ENCODE measurements around the gene PIGX.
A peak's percentile ranks its signal among the peaks of the same experiment; 100 is the strongest.

PIGX gene

GRCh38 chr3:196677353-196677752 is 34.8 kb upstream of the PIGX start:
- TF ChIP-seq, protein P1, sequence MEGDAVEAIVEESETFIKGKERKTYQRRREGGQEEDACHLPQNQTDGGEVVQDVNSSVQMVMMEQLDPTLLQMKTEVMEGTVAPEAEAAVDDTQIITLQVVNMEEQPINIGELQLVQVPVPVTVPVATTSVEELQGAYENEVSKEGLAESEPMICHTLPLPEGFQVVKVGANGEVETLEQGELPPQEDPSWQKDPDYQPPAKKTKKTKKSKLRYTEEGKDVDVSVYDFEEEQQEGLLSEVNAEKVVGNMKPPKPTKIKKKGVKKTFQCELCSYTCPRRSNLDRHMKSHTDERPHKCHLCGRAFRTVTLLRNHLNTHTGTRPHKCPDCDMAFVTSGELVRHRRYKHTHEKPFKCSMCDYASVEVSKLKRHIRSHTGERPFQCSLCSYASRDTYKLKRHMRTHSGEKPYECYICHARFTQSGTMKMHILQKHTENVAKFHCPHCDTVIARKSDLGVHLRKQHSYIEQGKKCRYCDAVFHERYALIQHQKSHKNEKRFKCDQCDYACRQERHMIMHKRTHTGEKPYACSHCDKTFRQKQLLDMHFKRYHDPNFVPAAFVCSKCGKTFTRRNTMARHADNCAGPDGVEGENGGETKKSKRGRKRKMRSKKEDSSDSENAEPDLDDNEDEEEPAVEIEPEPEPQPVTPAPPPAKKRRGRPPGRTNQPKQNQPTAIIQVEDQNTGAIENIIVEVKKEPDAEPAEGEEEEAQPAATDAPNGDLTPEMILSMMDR (conservative IDR thresholded peaks at IDR 0.05), result no peak
- TF ChIP-seq ZFX (IDR thresholded peaks at IDR 0.05), result no peak
- H3K27ac ChIP-seq, result no peak overlapping the region

DNA sequence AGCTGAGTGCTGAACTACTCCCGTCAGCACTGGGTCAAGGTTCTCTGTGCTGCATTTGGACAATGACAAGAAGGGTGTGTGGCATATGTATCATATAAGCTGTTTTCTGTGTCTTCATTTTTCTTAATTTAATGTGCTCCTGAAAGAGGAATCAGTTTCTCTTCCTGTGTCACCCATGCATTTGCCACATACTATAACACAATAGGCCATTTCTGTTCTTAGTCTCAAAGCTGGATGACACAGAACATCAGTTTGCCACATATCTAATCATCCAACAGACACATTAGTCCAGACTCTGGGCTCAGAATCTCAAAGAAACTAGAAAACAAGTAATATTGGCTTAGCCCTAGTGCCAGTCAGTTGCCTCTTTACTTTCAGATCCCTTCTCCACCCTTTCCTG is 34.2 kb upstream of the PIGX start:
- no peak overlapping the region for H3K27ac ChIP-seq
- no peak for TF ChIP-seq ZFX (IDR thresholded peaks at IDR 0.05)
- TF ChIP-seq, protein P1 (conservative IDR thresholded peaks at IDR 0.05), result no peak

DNA sequence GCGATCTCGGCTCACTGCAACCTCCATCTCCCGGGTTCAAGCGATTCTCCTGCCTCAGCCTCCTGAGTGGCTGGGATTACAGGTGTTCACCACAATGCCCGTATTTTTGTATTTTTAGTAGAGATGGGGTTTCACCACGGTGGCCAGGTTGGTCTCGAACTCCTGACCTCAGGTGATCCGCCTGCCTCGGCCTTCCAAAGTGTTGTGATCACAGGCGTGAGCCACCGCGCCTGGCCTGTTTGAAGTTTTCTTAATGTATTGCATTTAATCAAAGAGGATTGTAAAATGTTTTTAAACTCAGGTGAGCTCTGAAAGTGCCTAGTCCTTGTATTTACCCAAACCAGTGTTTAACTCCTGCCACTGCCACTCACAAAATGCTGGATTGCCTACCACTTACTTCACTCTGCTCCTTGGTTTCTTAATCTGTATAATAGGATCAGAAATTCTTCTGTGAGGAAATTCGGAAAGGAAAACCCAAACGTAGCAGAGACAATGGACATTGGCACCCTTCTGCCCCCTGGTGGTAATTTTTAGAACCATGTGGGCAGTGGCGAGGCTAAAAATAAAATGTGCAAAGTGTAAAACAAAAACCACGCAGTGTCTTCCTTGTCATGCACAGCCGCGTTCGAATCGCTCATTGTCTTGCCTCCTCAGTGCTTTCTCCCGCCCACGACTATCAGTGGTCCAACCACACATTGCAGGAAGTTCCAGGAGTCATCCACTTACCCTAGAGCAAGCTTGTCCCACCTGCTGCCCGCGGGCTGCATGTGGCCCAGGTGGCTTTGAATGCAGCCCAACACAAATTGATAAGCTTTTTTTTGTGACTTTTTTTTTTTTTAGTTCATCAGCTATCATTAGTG is 27.4 kb upstream of the PIGX start:
- TF ChIP-seq ZFX (IDR thresholded peaks at IDR 0.05), result no peak
- TF ChIP-seq, protein P1 (conservative IDR thresholded peaks at IDR 0.05), result peak; percentile 97
- no peak overlapping the region for H3K27ac ChIP-seq

- TF ChIP-seq, protein P1 (conservative IDR thresholded peaks at IDR 0.05), result no peak
- no peak for TF ChIP-seq ZFX (IDR thresholded peaks at IDR 0.05)
- no peak overlapping the region for H3K27ac ChIP-seq
Measured at GRCh38 chr3:196686436-196686835, 25.7 kb upstream of the PIGX start.

GRCh38 chr3:196688349-196688748 is 23.8 kb upstream of the PIGX start:
- no peak overlapping the region for H3K27ac ChIP-seq
- no peak for TF ChIP-seq ZFX (IDR thresholded peaks at IDR 0.05)

DNA sequence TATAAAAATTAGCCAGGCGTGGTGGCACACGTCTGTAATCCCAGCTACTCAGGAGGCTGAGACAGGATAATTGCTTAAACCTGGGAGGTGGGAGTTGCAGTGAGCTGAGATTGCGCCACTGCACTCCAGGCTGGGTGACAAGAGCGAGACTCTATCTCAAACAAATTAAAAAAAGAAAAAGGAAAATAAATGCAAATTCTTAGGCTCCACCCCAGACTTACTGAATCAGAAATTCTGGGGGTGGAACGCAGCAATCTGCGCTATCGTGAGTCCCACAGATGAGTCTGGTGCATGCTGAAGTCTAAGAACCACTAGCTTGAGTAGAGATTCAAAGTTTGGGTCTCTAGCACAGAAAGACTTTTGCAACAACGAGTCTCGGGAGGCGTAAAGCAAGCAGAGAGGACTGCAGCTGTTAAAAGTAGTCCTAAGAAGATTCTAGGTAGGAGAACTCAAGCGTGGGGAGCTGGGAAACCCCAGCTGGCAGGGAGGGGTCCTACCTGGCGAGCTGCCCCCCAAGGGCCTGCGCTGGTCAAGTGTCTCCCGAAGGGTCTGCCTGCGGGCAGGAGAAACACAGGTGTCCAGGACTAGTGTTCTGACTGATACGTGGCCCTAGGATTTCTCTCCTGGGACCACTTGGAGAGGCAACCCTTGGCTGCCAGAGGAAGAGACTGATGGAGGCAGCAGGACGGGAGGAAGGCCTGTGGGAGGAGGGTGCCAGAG is 22.1 kb upstream of the PIGX start:
- TF ChIP-seq ZFX (IDR thresholded peaks at IDR 0.05), result no peak
- TF ChIP-seq, protein P1 (conservative IDR thresholded peaks at IDR 0.05), result no peak
- H3K27ac ChIP-seq, result no peak overlapping the region

DNA sequence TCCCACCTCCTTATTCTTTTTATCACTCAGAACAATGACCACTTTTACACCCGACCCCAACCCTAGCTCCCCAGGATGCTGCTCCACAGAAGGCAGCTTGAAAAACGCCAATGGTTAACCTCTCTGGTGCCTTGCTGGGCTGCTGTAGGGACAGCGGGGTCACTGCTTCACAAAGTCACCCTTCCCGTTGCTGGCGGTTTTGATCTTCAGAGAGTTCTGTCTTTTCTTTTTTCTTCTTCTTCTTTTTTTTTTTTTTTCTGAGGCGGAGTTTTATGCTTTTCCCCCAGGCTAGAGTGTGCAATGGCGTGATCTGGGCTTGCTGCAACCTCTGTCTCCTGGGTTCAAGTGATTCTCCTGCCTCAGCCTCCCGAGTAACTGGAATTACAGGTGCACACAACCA is 20.8 kb upstream of the PIGX start:
- no peak overlapping the region for H3K27ac ChIP-seq
- TF ChIP-seq, protein P1 (conservative IDR thresholded peaks at IDR 0.05), result no peak
- no peak for TF ChIP-seq ZFX (IDR thresholded peaks at IDR 0.05)
